DOHH2 (cell line): Measurements from ENCODE around the gene NNT.
"Not testable (repeated sequence)": the region's sequence is repeated elsewhere in the genome, so short reads cannot be mapped to it uniquely, and the experiment has no call there.

Source experiments
- H3F3A ChIP-seq: fragments of 200-600 bp; sonication (generic), shearing (Covaris generic); 2 replicates; pipeline ENCODE4 v1.6.0; 2016; ENCODE audit warnings: antibody characterized with exemption, mild to moderate bottlenecking; ENCODE audit not compliant: control insufficient read depth, insufficient read depth
- H3K27ac ChIP-seq: fragments of 200-600 bp; sonication (generic); 2 replicates; pipeline ENCODE4 v1.5.1; 2014; ENCODE audit warnings: low read depth, mild to moderate bottlenecking, low read length, moderate library complexity
- H3K27me3 ChIP-seq: fragments of 200-600 bp; sonication (generic); 2 replicates; pipeline ENCODE4 v1.6.1; 2014; ENCODE audit warnings: mild to moderate bottlenecking, low read length, mixed read lengths; ENCODE audit not compliant: control insufficient read depth
- H3K36me3 ChIP-seq: fragments of 200-600 bp; sonication (generic); 2 replicates; pipeline ENCODE4 v1.6.1; 2014; ENCODE audit warnings: mild to moderate bottlenecking, low read length, moderate library complexity, mixed read lengths; ENCODE audit not compliant: control insufficient read depth
- H3K4me1 ChIP-seq: fragments of 200-600 bp; sonication (generic); 2 replicates; pipeline ENCODE4 v1.6.1; 2014; ENCODE audit warnings: mild to moderate bottlenecking, low read length, mixed read lengths; ENCODE audit not compliant: control insufficient read depth
- H3K4me2 ChIP-seq: fragments of 200-600 bp; sonication (generic); 2 replicates; pipeline ENCODE4 v1.6.0; 2014; ENCODE audit warnings: mild to moderate bottlenecking, low read length, moderate library complexity
- H3K4me3 ChIP-seq: fragments of 200-600 bp; sonication (generic); 2 replicates; pipeline ENCODE4 v1.5.1; 2014; ENCODE audit warnings: mild to moderate bottlenecking, low read length, mixed read lengths
- H3K79me2 ChIP-seq: fragments of 200-600 bp; sonication (generic); 2 replicates; pipeline ENCODE4 v1.6.1; 2014; ENCODE audit warnings: mild to moderate bottlenecking, low read length, mixed read lengths; ENCODE audit not compliant: control insufficient read depth
- H3K9me2 ChIP-seq: fragments of 200-600 bp; sonication (generic); replicated peaks from 2 replicates; pipeline ENCODE4 v1.6.1; 2014; ENCODE audit warnings: mild to moderate bottlenecking, low read length, mixed read lengths; ENCODE audit not compliant: control insufficient read depth
- H3K9me3 ChIP-seq: fragments of 200-600 bp; sonication (generic); 2 replicates; pipeline ENCODE4 v1.6.1; 2014; ENCODE audit warnings: antibody characterized with exemption, low read length, mixed read lengths; ENCODE audit not compliant: control insufficient read depth, insufficient read depth
- H4K20me1 ChIP-seq: fragments of 200-600 bp; sonication (generic); 2 replicates; pipeline ENCODE4 v1.6.0; 2014; ENCODE audit warnings: low read depth, mild to moderate bottlenecking, antibody characterized with exemption, low read length, moderate library complexity; ENCODE audit not compliant: control insufficient read depth, insufficient read depth
- EZH2phosphoT487 ChIP-seq: fragments of 200-600 bp; sonication (generic); IDR thresholded peaks from 2 replicates; pipeline ENCODE4 v1.6.1; 2017; ENCODE audit warnings: borderline replicate concordance, mild to moderate bottlenecking, antibody characterized with exemption, low read length, moderate library complexity, mixed read lengths
- TF ChIP-seq, protein P1 (sequence below): fragments of 200-600 bp; sonication (generic); IDR thresholded peaks from one replicate; pipeline ENCODE4 v1.5.1; 2014; ENCODE audit warnings: antibody characterized with exemption, mild to moderate bottlenecking, low read depth, low read length; ENCODE audit not compliant: poor library complexity, severe bottlenecking

NNT gene

DNA sequence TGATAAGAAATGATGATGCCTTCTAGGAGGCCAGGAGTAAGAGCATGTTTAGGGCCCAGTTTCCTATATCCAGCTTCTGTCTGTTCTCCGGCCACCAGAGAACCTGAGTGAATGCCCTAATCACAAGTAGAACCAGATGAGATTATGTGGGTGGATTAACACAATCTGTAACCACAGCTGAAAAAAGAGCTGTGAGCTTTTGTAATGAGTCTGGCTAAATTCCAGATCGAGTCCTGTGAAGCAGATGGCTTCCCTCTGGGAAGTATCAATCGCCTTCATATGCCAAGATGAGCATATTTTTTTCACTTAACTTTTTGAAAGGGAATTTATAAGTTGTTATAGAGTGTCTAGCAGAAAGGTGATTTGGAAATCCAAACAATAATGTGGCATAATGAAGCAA lies 99.8 kb downstream of the NNT start:
- no peaks in the 10 kb centered on the region for H4K20me1 ChIP-seq
- peaks cover 20% of the 10 kb centered on the region for H3K36me3 ChIP-seq
- H3K4me2 ChIP-seq = no peak overlapping the region
- no peak overlapping the region for H3K27ac ChIP-seq
- no peaks in the 10 kb centered on the region for H3F3A ChIP-seq
- H3K4me3 ChIP-seq = no peak overlapping the region
- TF ChIP-seq, protein P1, sequence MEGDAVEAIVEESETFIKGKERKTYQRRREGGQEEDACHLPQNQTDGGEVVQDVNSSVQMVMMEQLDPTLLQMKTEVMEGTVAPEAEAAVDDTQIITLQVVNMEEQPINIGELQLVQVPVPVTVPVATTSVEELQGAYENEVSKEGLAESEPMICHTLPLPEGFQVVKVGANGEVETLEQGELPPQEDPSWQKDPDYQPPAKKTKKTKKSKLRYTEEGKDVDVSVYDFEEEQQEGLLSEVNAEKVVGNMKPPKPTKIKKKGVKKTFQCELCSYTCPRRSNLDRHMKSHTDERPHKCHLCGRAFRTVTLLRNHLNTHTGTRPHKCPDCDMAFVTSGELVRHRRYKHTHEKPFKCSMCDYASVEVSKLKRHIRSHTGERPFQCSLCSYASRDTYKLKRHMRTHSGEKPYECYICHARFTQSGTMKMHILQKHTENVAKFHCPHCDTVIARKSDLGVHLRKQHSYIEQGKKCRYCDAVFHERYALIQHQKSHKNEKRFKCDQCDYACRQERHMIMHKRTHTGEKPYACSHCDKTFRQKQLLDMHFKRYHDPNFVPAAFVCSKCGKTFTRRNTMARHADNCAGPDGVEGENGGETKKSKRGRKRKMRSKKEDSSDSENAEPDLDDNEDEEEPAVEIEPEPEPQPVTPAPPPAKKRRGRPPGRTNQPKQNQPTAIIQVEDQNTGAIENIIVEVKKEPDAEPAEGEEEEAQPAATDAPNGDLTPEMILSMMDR = no peak
- no peak for TF ChIP-seq EZH2phosphoT487
- H3K4me1 ChIP-seq = no peaks in the 10 kb centered on the region
- no peaks in the 10 kb centered on the region for H3K27me3 ChIP-seq
- H3K9me2 ChIP-seq = no peaks in the 10 kb centered on the region
- no peaks in the 10 kb centered on the region for H3K79me2 ChIP-seq
- H3K9me3 ChIP-seq = no peaks in the 10 kb centered on the region

- Histone ChIP-seq H3K27ac (no peak overlapping the region), H3K79me2 (no peaks in the 10 kb centered on the region), H3K4me1 (no peaks in the 10 kb centered on the region), H3K4me3 (no peak overlapping the region), H3K4me2 (no peak overlapping the region), H3K9me3 (no peaks in the 10 kb centered on the region), H4K20me1 (no peaks in the 10 kb centered on the region), H3K36me3 (peaks cover 20% of the 10 kb centered on the region), H3K9me2 (no peaks in the 10 kb centered on the region), H3K27me3 (no peaks in the 10 kb centered on the region), H3F3A (no peaks in the 10 kb centered on the region)
- TF ChIP-seq EZH2phosphoT487 = no peak
- TF ChIP-seq, protein P1 = no peak
Observed at GRCh38 chr5:43704243-43704642, 101.3 kb downstream of the NNT start.

- H3K4me1 ChIP-seq, H4K20me1 ChIP-seq, H3K27ac ChIP-seq, H3K9me2 ChIP-seq, H3K4me3 ChIP-seq, H3K4me2 ChIP-seq, H3F3A ChIP-seq, H3K79me2 ChIP-seq, H3K9me3 ChIP-seq, H3K27me3 ChIP-seq: not testable (repeated sequence)
- H3K36me3 ChIP-seq = peaks cover 20% of the 10 kb centered on the region
Observed at GRCh38 chr5:43706576-43706975, 103.6 kb downstream of the NNT start.

GRCh38 chr5:43711496-43711895 lies 108.5 kb downstream of the NNT start:
- Histone ChIP-seq H3K27ac (no peak overlapping the region), H3K9me2 (no peaks in the 10 kb centered on the region), H3K79me2 (no peaks in the 10 kb centered on the region), H3K4me1 (no peaks in the 10 kb centered on the region), H3K36me3 (no peaks in the 10 kb centered on the region), H3K27me3 (no peaks in the 10 kb centered on the region), H3F3A (no peaks in the 10 kb centered on the region), H4K20me1 (no peaks in the 10 kb centered on the region), H3K4me2 (no peak overlapping the region), H3K9me3 (no peaks in the 10 kb centered on the region), H3K4me3 (no peak overlapping the region)
- TF ChIP-seq EZH2phosphoT487 = no peak
- TF ChIP-seq, protein P1 = no peak
